Ovary (tissue), 9 donors: ENCODE results near the gene INPPL1. TPM values are rescaled to one million over a fixed set of nuclear protein-coding genes. Genes with fewer than 3 reads are reported as not detected.

Experiments used
- DNase-seq, 5 donors: peaks; one replicate each; pipeline ENCODE4 v3.0.0-alpha.2; 2019 to 2020
- H3K27ac ChIP-seq, 2 donors: fragments of 200-600 bp; one replicate each; pipeline versions ENCODE4 v1.5.1 to v1.8.0; 2019 to 2022
- H3K27me3 ChIP-seq: fragments of 200-600 bp; one replicate; pipeline ENCODE4 v1.8.0; 2022
- H3K36me3 ChIP-seq: fragments of 200-600 bp; sonication (generic); one replicate; pipeline ENCODE4 v1.5.1; 2019
- H3K4me1 ChIP-seq: one replicate; pipeline ENCODE4 v1.8.1; 2013; ENCODE audit warnings: mild to moderate bottlenecking, moderate library complexity; ENCODE audit not compliant: insufficient read depth
- H3K4me3 ChIP-seq: fragments of 200-600 bp; sonication (generic); one replicate; pipeline ENCODE4 v1.5.1; 2017
- H3K9me3 ChIP-seq, 2 donors: fragments of 200-600 bp in 1 of 2; sonication (generic) in 1 of 2; one replicate each; pipeline versions ENCODE4 v1.5.1 to v1.8.1; 2013 to 2019; ENCODE audit warnings: mild to moderate bottlenecking in 1 of 2, moderate library complexity in 1 of 2
- CTCF ChIP-seq, 3 donors: fragments of 450-650 bp in 2 of 3; fragments of 200-600 bp in 1 of 3; IDR thresholded peaks; one replicate each; pipeline versions ENCODE4 v1.5.1 to v1.8.0; 2016 to 2022; ENCODE audit warnings: antibody characterized with exemption in 3 of 3, mild to moderate bottlenecking in 1 of 3
- EP300 ChIP-seq: sonication (generic); formaldehyde crosslinking; IDR thresholded peaks from one replicate; pipeline ENCODE4 v1.6.1; 2017; ENCODE audit warnings: antibody characterized with exemption
- POLR2A ChIP-seq: fragments of 450-650 bp; IDR thresholded peaks from one replicate; pipeline ENCODE4 v1.6.1; 2017; ENCODE audit warnings: antibody characterized with exemption, mild to moderate bottlenecking, moderate library complexity
- WGBS, 3 donors: extraction: QIAGEN DNeasy Blood & Tissue Kit in 1 of 3; methylation state at CpG; one replicate each; pipeline versions ENCODE4 v1.1.5 to v1.1.7; 2013 to 2017; 5-methylcytosine and 5-hydroxymethylcytosine counted together
- intact Hi-C, 4 donors: fragments of 100-400 bp; cut with DNase I; formaldehyde crosslinking; loops; one replicate each; pipeline versions ENCODE4 v1.11.0 to v1.15.1; 2022 to 2023
- polyA plus RNA-seq, 2 donors: library from polyadenylated mRNA; stranded (reverse); fragments of 200-250 nt in 1 of 2; fragments of 350-450 nt in 1 of 2; fragmentation: Illumina TruSeq in 1 of 2; extraction: RNeasy Lipid Tissue Mini Kit (QIAGEN cat#74804) in 1 of 2; gene quantifications; one replicate each; pipeline ENCODE4 v1.2.3, GENCODE V29; 2013 to 2014
- total RNA-seq, 7 donors: library from RNA; depleted of rRNA in 2 of 7; stranded (reverse); fragments of >200 nt in 2 of 7; fragmentation: NEBNext Ultra II Directional in 3 of 7; extraction: Animal tissue kit (Norgen Biotek cat#: 25700) in 3 of 7; gene quantifications; one replicate each; pipeline versions ENCODE4 v1.1.0 to v1.2.4, GENCODE V29; 2016 to 2023
- donor health status: DM: no; HTN: no; CAD: no; lungs with moderate emphysema.
- donor health status: DM: no; HTN: no; CAD: no.
- donor health status: Bipolar disorder and iron deficiency.
- donor health status: DM: yes; HTN: yes; CAD: no.
- donor health status: DM: no; HTN: no; CAD: no.
- donor health status: DM: yes; HTN: yes; CAD: no.

Gene INPPL1
- total and polyA plus RNA-seq, 9 donors = 48.4 to 208 (median 132) TPM

DNA sequence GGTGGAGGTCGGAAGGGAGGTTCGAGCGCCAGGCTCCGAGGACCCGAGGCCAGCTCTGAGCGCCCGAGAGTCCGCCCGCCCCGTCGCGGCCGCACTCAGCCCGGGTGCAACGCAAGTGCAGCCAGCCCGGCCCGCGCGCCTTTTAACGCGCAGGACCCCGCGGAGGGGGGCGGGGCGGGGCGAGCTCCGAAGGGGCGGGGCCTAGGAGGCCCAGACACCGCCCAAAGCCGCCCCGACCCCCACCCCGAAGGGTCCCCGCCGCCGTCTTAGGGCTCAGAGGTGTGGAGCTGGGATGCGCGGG, 19.4 kb downstream of the INPPL1 start, which contains the start of gene PHOX2A:
TSS of gene PHOX2A (minus strand) at position 117 of the 301 bp plus-strand sequence. CDS start 172 bp downstream, outside the sequence.
- Histone ChIP-seq H3K27ac (no peak within 1 kb of the TSS), H3K4me1 (peaks cover 11% of the 10 kb centered on the region), H3K9me3 (no peaks in the 10 kb centered on the region), H3K36me3 (no peaks in the 10 kb centered on the region), H3K4me3 (no peak within 1 kb of the TSS), H3K27me3 (peaks cover 12% of the 10 kb centered on the region)
- WGBS, 3 donors = 0 to 3% (median 1%) methylated on average over 5 to 37 of the region's 37 CpGs
- intact Hi-C loops = loop anchor here in 1 of 4 donors (10.0 kb wide), 1 partner anchor 239 kb away; no protein-coding TSS in a partner anchor
- TF ChIP-seq POLR2A = no peak
- TF ChIP-seq EP300 = no peak
- no peak for TF ChIP-seq CTCF (IDR thresholded peaks at IDR 0.05)
- DNase-seq = peak in 1 of 5 donors; percentile 19

- Histone ChIP-seq H3K27ac (no peak overlapping the region), H3K4me3 (no peak overlapping the region), H3K27me3 (peaks cover 12% of the 10 kb centered on the region), H3K4me1 (peaks cover 7% of the 10 kb centered on the region), H3K36me3 (no peaks in the 10 kb centered on the region), H3K9me3 (no peaks in the 10 kb centered on the region)
- intact Hi-C loops = loop anchor here in 1 of 4 donors (10.0 kb wide), 1 partner anchor 240 kb away; no protein-coding TSS in a partner anchor
- TF ChIP-seq POLR2A = no peak
- no peak for TF ChIP-seq EP300
- no peak for TF ChIP-seq CTCF (IDR thresholded peaks at IDR 0.05)
- 5 to 6% (median 5%) methylated on average over 44 to 46 of the region's 46 CpGs for WGBS, 3 donors
- DNase-seq = peak in 1 of 5 donors; percentile 21
Measured at GRCh38 chr11:72244361-72245262, 20.0 kb downstream of the INPPL1 start.

DNA sequence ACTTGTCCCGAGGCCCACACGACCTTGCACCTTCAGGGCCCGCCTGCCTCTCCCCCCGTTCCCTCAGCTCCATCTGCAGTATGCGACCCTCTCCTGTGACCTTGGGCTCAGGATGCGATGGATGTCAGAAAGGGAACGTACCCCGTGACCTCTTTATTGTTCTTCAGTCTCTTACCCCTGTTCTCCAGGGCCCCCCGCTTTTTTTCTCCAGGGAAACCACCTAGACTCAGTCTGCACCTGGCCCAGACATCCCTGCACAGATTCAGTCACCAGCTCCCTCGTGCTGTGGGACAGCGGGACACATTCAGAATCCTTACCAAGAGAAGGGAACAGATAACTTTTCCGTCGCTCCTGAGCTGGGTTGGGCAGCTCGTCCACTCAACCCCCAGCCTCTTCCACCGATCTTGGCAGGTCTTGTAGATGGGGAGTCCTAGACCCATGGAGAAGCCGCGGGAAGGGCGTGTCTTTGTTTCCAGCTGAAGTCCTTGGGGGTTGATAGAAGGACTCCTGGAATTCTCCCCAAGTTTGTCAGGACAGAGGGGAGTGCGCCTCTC, 20.8 kb downstream of the INPPL1 start:
- TF ChIP-seq EP300 (no peak), POLR2A (no peak)

DNA sequence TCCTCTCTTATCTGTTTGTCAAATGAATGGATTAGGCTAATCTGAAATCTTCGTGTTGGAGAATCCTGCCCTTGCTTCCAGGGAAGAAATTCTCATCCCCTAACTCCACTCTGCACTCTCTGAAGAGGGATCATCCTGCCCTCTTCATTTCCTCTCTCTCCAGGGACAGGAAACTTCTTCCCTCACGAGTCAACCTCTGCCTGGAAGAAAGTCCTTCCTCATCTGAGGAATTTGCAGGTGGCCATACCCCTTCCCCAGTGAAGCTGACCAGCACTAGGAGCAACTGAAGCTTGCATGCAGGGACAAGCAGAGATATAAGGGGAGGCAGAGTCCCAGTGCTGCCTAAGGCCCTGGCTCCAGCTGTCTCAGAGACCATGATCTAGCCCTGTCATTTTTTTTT, 23.0 kb downstream of the INPPL1 start:
- 26 to 41% (median 34%) methylated on average over 2 of the region's 2 CpGs for WGBS, 3 donors
- no peak for DNase-seq
- H3K9me3 ChIP-seq = no peaks in the 10 kb centered on the region
- H3K36me3 ChIP-seq = no peaks in the 10 kb centered on the region
- no peak overlapping the region for H3K27ac ChIP-seq
- intact Hi-C loops = loop anchor here in 1 of 4 donors (10.0 kb wide), 1 partner anchor 243 kb away; no protein-coding TSS in a partner anchor
- TF ChIP-seq EP300 (no peak), POLR2A (no peak)
- peaks cover 12% of the 10 kb centered on the region for H3K27me3 ChIP-seq
- H3K4me3 ChIP-seq = no peak overlapping the region
- no peaks in the 10 kb centered on the region for H3K4me1 ChIP-seq

More for the DNA sequence above, 20.8 kb downstream of the INPPL1 start:
- H3K36me3 ChIP-seq = no peaks in the 10 kb centered on the region
- DNase-seq = no peak
- H3K4me3 ChIP-seq = no peak overlapping the region
- peaks cover 12% of the 10 kb centered on the region for H3K27me3 ChIP-seq
- peaks cover 5% of the 10 kb centered on the region for H3K4me1 ChIP-seq
- no peak overlapping the region for H3K27ac ChIP-seq
- 8 to 11% (median 10%) methylated on average over 19 of the region's 19 CpGs for WGBS, 3 donors
- no peaks in the 10 kb centered on the region for H3K9me3 ChIP-seq
- intact Hi-C loops = loop anchor here in 1 of 4 donors (10.0 kb wide), 1 partner anchor 241 kb away; no protein-coding TSS in a partner anchor

DNA sequence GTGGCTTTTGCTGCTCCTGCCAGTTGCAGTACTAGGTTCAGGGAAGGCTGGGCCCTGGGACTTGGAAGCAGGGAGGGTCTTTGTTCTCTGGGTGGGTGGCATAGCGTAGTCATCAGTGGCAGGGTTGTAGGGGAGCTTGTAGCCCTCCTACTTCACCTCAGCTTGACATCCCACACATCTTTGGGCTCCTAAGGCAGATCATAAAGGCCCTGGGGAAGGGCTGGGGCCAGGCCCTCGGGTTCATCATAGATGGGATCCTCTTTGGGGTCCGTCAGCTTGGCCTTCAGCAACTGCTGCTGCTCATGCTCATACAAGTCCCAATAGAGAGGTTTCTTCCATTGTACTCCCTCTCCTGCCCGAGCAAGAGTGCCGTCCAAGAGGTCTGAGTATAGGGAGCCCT, 25.4 kb downstream of the INPPL1 start:
- WGBS, 3 donors = 70 to 88% (median 80%) methylated on average over 5 of the region's 5 CpGs
- Histone ChIP-seq H3K27ac (no peak overlapping the region), H3K9me3 (no peaks in the 10 kb centered on the region), H3K36me3 (no peaks in the 10 kb centered on the region), H3K4me1 (no peaks in the 10 kb centered on the region), H3K4me3 (no peak overlapping the region), H3K27me3 (no peaks in the 10 kb centered on the region)
- intact Hi-C loops = loop anchor here in 1 of 4 donors (10.0 kb wide), 1 partner anchor 245 kb away; no protein-coding TSS in a partner anchor
- DNase-seq = no peak
- TF ChIP-seq EP300 = no peak
- no peak for TF ChIP-seq CTCF (IDR thresholded peaks at IDR 0.05)
- no peak for TF ChIP-seq POLR2A
